HEK293 (cell line): ENCODE results near the gene RRBP1.

ENCODE experiments used
- CTCF ChIA-PET: fragments of 350-600 bp; formaldehyde crosslinking; extraction: SDS; loops from one replicate; lab custom pipeline; 2021; ENCODE audit warnings: antibody characterized with exemption; lab: Yijun Ruan, JAX
- POLR2A ChIA-PET: fragments of 300-600 bp; formaldehyde crosslinking; extraction: SDS; loops from one replicate; lab custom pipeline; 2020; ENCODE audit warnings: antibody characterized with exemption, inconsistent platforms; lab: Yijun Ruan, JAX
- H3K27ac ChIP-seq: fragments of 200-500 bp; sonication (Bioruptor generic); 2 replicates; pipeline ENCODE4 v1.5.1; 2014; ENCODE audit warnings: low read depth, low read length, control low read depth, inconsistent platforms; ENCODE audit errors: extremely low read depth
- H3K36me3 ChIP-seq, 2 experiments: fragments of 200-500 bp in 1 of 2; sonication (Bioruptor generic) in 1 of 2; 1 replicate in 1 of 2; 2 replicates in 1 of 2; pipeline ENCODE4 v1.5.1; 2014 to 2017; ENCODE audit warnings: inconsistent platforms in 2 of 2, low read length in 2 of 2; ENCODE audit not compliant: control insufficient read depth in 2 of 2, insufficient read depth in 1 of 2
- H3K4me1 ChIP-seq: fragments of 200-500 bp; sonication (Bioruptor generic); 2 replicates; pipeline ENCODE4 v1.5.1; 2014; ENCODE audit warnings: mild to moderate bottlenecking, low read length, inconsistent platforms; ENCODE audit not compliant: control insufficient read depth, insufficient read depth
- H3K4me3 ChIP-seq: 2 replicates; pipeline ENCODE4 v1.5.1; 2011; ENCODE audit warnings: low read depth, mild to moderate bottlenecking, control low read depth, low read length, moderate library complexity
- H3K9me3 ChIP-seq: fragments of 200-500 bp; sonication (Bioruptor generic); 2 replicates; pipeline ENCODE4 v1.5.1; 2014; ENCODE audit warnings: low read depth, low read length, inconsistent platforms; ENCODE audit not compliant: control insufficient read depth, insufficient read depth
- GLIS1 ChIP-seq: fragments of 450-650 bp; formaldehyde crosslinking; IDR thresholded peaks from 2 replicates; pipeline ENCODE4 v1.5.1; 2016; ENCODE audit warnings: missing biosample characterization, missing genetic modification characterization
- MEIS1 ChIP-seq: sonication (generic); formaldehyde crosslinking; IDR thresholded peaks from 2 replicates; pipeline ENCODE4 v1.8.1; 2022; ENCODE audit warnings: missing genetic modification reagents, mild to moderate bottlenecking, borderline replicate concordance
- PRDM2 ChIP-seq: fragments of 450-650 bp; formaldehyde crosslinking; IDR thresholded peaks from 2 replicates; pipeline ENCODE4 v1.5.1; 2016; ENCODE audit warnings: missing biosample characterization, missing genetic modification characterization, borderline replicate concordance
- WT1 ChIP-seq: fragments of 450-650 bp; formaldehyde crosslinking; IDR thresholded peaks from 2 replicates; pipeline ENCODE4 v1.5.1; 2016; ENCODE audit warnings: missing biosample characterization, missing genetic modification characterization
- ZBTB17 ChIP-seq: fragments of 450-650 bp; formaldehyde crosslinking; IDR thresholded peaks from 2 replicates; pipeline ENCODE4 v1.5.1; 2016; ENCODE audit warnings: missing biosample characterization, missing genetic modification characterization
- ZBTB48 ChIP-seq: fragments of 450-650 bp; formaldehyde crosslinking; IDR thresholded peaks from 2 replicates; pipeline ENCODE4 v1.5.1; 2016; ENCODE audit warnings: missing biosample characterization, missing genetic modification characterization
- ZEB2 ChIP-seq: fragments of 450-650 bp; formaldehyde crosslinking; IDR thresholded peaks from 2 replicates; pipeline ENCODE4 v1.5.1; 2016; ENCODE audit warnings: missing biosample characterization, missing genetic modification characterization
- ZNF184 ChIP-seq: fragments of 450-650 bp; IDR thresholded peaks from 2 replicates; pipeline ENCODE4 v1.5.1; 2018; ENCODE audit warnings: missing biosample characterization, mild to moderate bottlenecking, missing genetic modification characterization
- ZNF2 ChIP-seq: fragments of 450-650 bp; formaldehyde crosslinking; IDR thresholded peaks from 2 replicates; pipeline ENCODE4 v1.5.1; 2016; ENCODE audit warnings: missing biosample characterization, missing genetic modification characterization
- ZNF239 ChIP-seq: fragments of 450-650 bp; formaldehyde crosslinking; IDR thresholded peaks from 2 replicates; pipeline ENCODE4 v1.5.1; 2016; ENCODE audit warnings: missing biosample characterization, missing genetic modification characterization
- ZNF292 ChIP-seq: fragments of 450-650 bp; formaldehyde crosslinking; IDR thresholded peaks from 2 replicates; pipeline ENCODE4 v1.5.1; 2016; ENCODE audit warnings: low read depth, missing biosample characterization, missing genetic modification characterization, borderline replicate concordance
- ZNF311 ChIP-seq: fragments of 450-650 bp; formaldehyde crosslinking; IDR thresholded peaks from 2 replicates; pipeline ENCODE4 v1.5.1; 2017; ENCODE audit warnings: missing biosample characterization, missing genetic modification characterization, borderline replicate concordance
- ZNF394 ChIP-seq: fragments of 450-650 bp; formaldehyde crosslinking; IDR thresholded peaks from 2 replicates; pipeline ENCODE4 v1.5.1; 2016; ENCODE audit warnings: missing biosample characterization, missing genetic modification characterization, mild to moderate bottlenecking, moderate library complexity, borderline replicate concordance
- ZNF488 ChIP-seq: fragments of 450-650 bp; formaldehyde crosslinking; IDR thresholded peaks from 2 replicates; pipeline ENCODE4 v1.5.1; 2016; ENCODE audit warnings: missing biosample characterization, missing genetic modification characterization
- ZNF549 ChIP-seq: fragments of 450-650 bp; IDR thresholded peaks from 2 replicates; pipeline ENCODE4 v1.5.1; 2018; ENCODE audit warnings: missing biosample characterization, missing genetic modification characterization, mild to moderate bottlenecking, inconsistent platforms, moderate library complexity
- ZNF610 ChIP-seq: fragments of 450-650 bp; formaldehyde crosslinking; IDR thresholded peaks from 2 replicates; pipeline ENCODE4 v1.5.1; 2016; ENCODE audit warnings: missing biosample characterization, missing genetic modification characterization, borderline replicate concordance
- ZNF776 ChIP-seq: fragments of 450-650 bp; formaldehyde crosslinking; IDR thresholded peaks from 2 replicates; pipeline ENCODE4 v1.5.0; 2017; ENCODE audit warnings: missing biosample characterization, missing genetic modification characterization, borderline replicate concordance
- ZNF837 ChIP-seq: fragments of 450-650 bp; formaldehyde crosslinking; IDR thresholded peaks from 2 replicates; pipeline ENCODE4 v1.5.1; 2016; ENCODE audit warnings: missing biosample characterization, missing genetic modification characterization
- ZSCAN4 ChIP-seq: fragments of 450-650 bp; formaldehyde crosslinking; IDR thresholded peaks from 2 replicates; pipeline ENCODE4 v1.5.1; 2017; ENCODE audit warnings: missing biosample characterization, missing genetic modification characterization

The RRBP1 gene

GRCh38 chr20:17697171-17697570 lies 15.1 kb upstream of the RRBP1 start:
- ChIA-PET CTCF (interaction anchor here (0.7 to 2.0 kb wide), 3 partner anchors 15 to 266 kb away, joined by 3 to 10 read pairs (median 3); partner anchors contain the start of gene RRBP1), POLR2A (no interaction called here)

DNA sequence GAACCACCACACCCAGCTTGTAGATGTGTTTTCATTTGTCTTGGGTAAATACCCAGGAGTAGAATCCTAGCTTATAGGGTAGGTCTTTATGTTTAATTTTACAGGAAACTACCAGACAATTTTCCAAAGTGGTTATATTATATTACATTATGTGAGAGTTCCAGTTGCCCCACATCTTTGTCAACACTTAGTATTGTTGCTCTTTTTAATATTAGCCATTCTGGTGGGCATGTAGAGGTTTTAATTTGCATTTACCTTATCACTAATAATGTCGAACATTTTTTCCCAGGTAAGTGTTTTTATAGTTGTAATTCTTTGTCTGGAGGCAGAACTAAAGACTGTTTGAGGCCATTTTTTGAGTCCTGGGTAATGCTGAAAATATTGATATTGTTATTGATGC lies 14.2 kb upstream of the RRBP1 start:
- H3K36me3 ChIP-seq = no peaks in the 10 kb centered on the region
- no peak for TF ChIP-seq ZBTB17 (tag by site-specific recombination)
- TF ChIP-seq ZNF549 (tag by site-specific recombination) = no peak
- TF ChIP-seq ZNF610 (tag by site-specific recombination) = no peak
- TF ChIP-seq ZNF311 (tag by site-specific recombination) = no peak
- TF ChIP-seq ZNF292 (tag by site-specific recombination) = no peak
- no peak for TF ChIP-seq ZNF488 (tag by site-specific recombination)
- TF ChIP-seq ZNF184 (tag by site-specific recombination) = peak; percentile 94
- TF ChIP-seq, all 188 proteins: peak for 1
- ChIA-PET POLR2A (no interaction called here), CTCF (interaction anchor here (0.7 to 2.0 kb wide), 2 partner anchors 14 to 242 kb away, joined by 3 to 10 read pairs; partner anchors contain the start of gene RRBP1)
- H3K9me3 ChIP-seq = no peaks in the 10 kb centered on the region
- H3K27ac ChIP-seq = no peak overlapping the region
- H3K4me3 ChIP-seq = no peak overlapping the region
- no peaks in the 10 kb centered on the region for H3K4me1 ChIP-seq

More at GRCh38 chr20:17697171-17697570, 15.1 kb upstream of the RRBP1 start:
- Histone ChIP-seq H3K36me3 (no peaks in the 10 kb centered on the region), H3K9me3 (no peaks in the 10 kb centered on the region), H3K4me3 (no peak overlapping the region), H3K27ac (no peak overlapping the region), H3K4me1 (no peaks in the 10 kb centered on the region)
- TF ChIP-seq ZBTB48 (tag by site-specific recombination) (no peak), ZNF2 (tag by site-specific recombination) (no peak), GLIS1 (peak; percentile 32; the same call in 1 of the 2 replicates)

- Histone ChIP-seq H3K9me3 (peaks cover 2% of the 10 kb centered on the region; the same call in 1 of the 2 replicates), H3K4me1 (no peaks in the 10 kb centered on the region), H3K4me3 (no peak overlapping the region), H3K36me3 (no peaks in the 10 kb centered on the region), H3K27ac (no peak overlapping the region)
- ChIA-PET CTCF (interaction anchor here (0.9 kb wide), 2 partner anchors 46 to 262 kb away, joined by 3 read pairs; no protein-coding TSS in a partner anchor), POLR2A (no interaction called here)
- no peak for TF ChIP-seq ZBTB48 (tag by site-specific recombination)
- no peak for TF ChIP-seq ZNF394
Measured at GRCh38 chr20:17694767-17695166, 12.7 kb upstream of the RRBP1 start.

DNA sequence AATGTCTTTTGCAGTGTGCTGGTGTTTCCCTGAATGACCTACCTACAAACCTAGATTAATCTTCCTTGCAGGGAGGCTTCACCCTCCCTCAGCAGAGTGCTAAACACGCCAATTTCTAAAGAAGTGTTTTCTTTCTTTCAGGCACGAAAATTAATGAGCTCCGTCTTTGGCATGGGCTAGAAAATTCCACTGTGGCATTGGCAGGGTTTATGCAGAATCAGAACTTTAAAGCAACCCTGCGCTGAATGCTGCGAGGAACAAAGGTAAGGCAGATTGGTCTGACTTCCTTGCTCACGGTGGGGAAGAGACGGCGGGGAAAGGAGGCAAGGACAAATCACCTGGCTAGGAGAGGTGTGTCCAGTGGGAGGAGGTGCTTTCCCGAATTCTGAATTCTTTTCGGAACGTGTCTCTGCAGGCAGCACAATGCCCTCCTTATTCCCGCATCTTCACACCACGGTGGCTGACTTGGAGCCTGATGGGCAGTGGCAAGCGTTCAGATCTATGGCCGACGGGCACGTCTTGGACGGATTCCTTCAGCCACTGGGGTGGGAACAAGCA lies 11.5 kb upstream of the RRBP1 start:
- Histone ChIP-seq H3K36me3 (no peaks in the 10 kb centered on the region), H3K4me3 (no peak overlapping the region), H3K9me3 (peaks cover 2% of the 10 kb centered on the region; the same call in 1 of the 2 replicates), H3K4me1 (no peaks in the 10 kb centered on the region), H3K27ac (no peak overlapping the region)
- POLR2A ChIA-PET = no interaction called here
- TF ChIP-seq ZEB2 = no peak
- TF ChIP-seq ZNF776 = no peak
- TF ChIP-seq ZNF837 (tag by site-specific recombination) = no peak
- TF ChIP-seq WT1 (tag by site-specific recombination) = no peak
- TF ChIP-seq PRDM2 (tag by site-specific recombination) = no peak
- no peak for TF ChIP-seq ZSCAN4
- TF ChIP-seq MEIS1 (CRISPR knock-in tag) = no peak
- TF ChIP-seq ZNF239 (tag by site-specific recombination) = no peak
- CTCF ChIA-PET = no interaction called here
